ENCODE data around the gene LAMP2.
"Not testable (repeated sequence)": the region's sequence is repeated elsewhere in the genome, so short reads cannot be mapped to it uniquely, and the experiment has no call there.

LAMP2 gene

DNA sequence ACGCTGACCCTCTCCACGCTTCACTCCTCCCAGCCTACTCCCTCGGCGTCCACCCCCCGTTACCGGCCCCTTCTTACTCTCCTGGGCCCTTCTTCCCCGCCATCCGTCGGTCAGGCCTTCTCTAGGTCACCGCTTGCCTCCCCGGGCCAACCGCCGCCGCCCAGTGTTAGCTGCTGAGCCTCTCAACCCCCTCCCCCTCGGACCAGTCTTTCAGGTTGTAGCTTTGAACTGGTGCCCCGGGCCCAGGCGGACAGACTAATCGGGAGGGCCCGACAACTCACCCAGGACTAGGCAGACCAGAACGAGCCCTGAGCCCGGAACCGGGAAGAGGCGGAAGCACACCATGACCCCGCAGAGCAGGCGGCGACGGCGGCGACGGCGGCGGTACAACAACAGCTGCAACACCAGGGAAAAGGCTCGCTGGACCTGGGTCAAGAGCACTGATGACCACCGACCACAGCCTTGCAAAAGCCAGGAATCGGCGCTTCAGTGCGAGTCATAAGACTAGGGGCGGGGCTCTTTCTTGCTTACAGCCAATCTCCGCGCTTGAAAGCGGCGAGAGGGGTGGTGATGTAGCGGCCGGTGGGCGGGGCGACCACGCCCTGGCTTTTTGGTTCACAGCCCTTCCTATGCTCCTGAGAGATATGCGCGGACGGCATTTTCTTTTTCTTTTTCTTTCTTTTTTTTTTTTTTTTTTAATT lies at the start of gene LAMP2:
Gene LAMP2, minus strand, starts transcription at position 472 of the 701 bp plus-strand sequence. Its CDS starts 127 bp downstream, at position 345.
- H3K4me3 Mint-ChIP-seq, result peak within 1 kb of the TSS; percentile 94
- H3K36me3 Mint-ChIP-seq (ENCODE audit: low read depth), result peaks cover 14% of the 10 kb centered on the region
- DNase-seq (ENCODE audit: low spot score), result peak; percentile 78
- H3K9me3 Mint-ChIP-seq, result no peaks in the 10 kb centered on the region
- H3K27ac Mint-ChIP-seq, result peak within 1 kb of the TSS; percentile 85
- no peaks in the 10 kb centered on the region for H3K27me3 Mint-ChIP-seq (ENCODE audit: low read depth)
- peaks cover 14% of the 10 kb centered on the region for H3K4me1 Mint-ChIP-seq (ENCODE audit: low read depth)

DNA sequence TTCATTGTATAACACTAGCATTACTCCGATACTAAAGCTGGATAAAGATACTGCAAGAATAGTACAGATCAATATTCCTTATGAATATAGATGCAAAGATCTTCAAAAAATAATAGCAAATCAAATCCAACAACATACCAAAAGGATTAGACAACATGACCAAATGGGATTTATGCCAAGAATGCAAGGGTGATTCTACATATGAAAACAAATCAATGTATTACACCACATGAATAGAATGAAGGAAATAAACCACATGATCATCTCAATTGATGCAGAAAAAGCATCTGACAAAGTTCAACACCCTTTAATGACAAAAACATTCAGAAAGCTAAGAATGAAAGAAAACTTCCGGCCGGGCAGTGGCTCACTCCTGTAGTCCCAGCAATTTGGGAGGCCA lies 48.8 kb upstream of the LAMP2 start:
- no peaks in the 10 kb centered on the region for H3K27me3 Mint-ChIP-seq (ENCODE audit: low read depth)
- no peak overlapping the region for H3K27ac Mint-ChIP-seq
- DNase-seq (ENCODE audit: low spot score), result no peak
- no peak overlapping the region for H3K4me3 Mint-ChIP-seq
- no peaks in the 10 kb centered on the region for H3K4me1 Mint-ChIP-seq (ENCODE audit: low read depth)
- no peaks in the 10 kb centered on the region for H3K9me3 Mint-ChIP-seq
- peaks cover 10% of the 10 kb centered on the region for H3K36me3 Mint-ChIP-seq (ENCODE audit: low read depth)

DNA sequence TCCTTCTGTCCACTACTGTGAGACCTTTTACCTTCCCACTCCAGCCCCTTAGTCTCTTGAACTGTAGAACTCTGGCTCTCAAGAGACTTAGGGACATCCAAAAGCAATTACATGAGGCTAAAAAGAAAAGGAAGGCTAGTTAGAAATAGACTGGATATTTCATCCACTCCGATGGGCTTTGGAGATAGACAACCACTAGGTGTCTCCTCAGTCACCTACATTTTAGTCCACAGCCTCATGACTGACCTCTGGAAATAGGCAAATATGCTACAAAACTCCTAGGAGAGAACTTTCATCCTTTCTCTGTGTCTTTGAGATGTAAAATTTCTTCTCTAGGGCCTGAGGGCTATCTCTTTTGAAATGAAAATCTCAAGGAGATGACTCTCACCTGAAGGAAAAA lies 45.1 kb upstream of the LAMP2 start:
- H3K4me3 Mint-ChIP-seq, result no peak overlapping the region
- H3K9me3 Mint-ChIP-seq, result no peaks in the 10 kb centered on the region
- no peaks in the 10 kb centered on the region for H3K36me3 Mint-ChIP-seq (ENCODE audit: low read depth)
- H3K27ac Mint-ChIP-seq, result no peak overlapping the region
- H3K27me3 Mint-ChIP-seq (ENCODE audit: low read depth), result no peaks in the 10 kb centered on the region
- H3K4me1 Mint-ChIP-seq (ENCODE audit: low read depth), result no peaks in the 10 kb centered on the region
- no peak for DNase-seq (ENCODE audit: low spot score)

DNA sequence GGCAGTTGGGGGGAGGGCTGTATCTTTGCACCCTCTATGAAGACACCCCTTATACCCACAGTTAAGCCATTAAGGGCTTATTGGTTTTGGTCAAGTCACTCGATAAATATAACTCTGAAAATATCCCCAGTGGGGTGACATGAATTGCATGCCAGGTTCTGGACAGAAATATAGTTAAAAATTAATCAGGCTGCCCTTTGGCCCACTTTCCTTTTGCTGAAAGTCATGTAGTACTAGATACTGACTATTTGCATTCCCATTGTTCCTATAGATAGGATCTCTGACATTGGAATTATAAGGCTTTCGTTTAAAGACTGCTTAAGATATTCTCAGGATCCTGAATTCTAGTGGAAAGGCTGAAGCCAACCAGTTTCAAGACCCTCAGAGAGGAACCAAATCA lies 43.5 kb upstream of the LAMP2 start:
- no peak for DNase-seq (ENCODE audit: low spot score)
- Mint-ChIP-seq H3K9me3 (no peaks in the 10 kb centered on the region), H3K4me3 (no peak overlapping the region), H3K27ac (no peak overlapping the region), H3K36me3 (ENCODE audit: low read depth) (no peaks in the 10 kb centered on the region), H3K4me1 (ENCODE audit: low read depth) (no peaks in the 10 kb centered on the region), H3K27me3 (ENCODE audit: low read depth) (no peaks in the 10 kb centered on the region)

DNA sequence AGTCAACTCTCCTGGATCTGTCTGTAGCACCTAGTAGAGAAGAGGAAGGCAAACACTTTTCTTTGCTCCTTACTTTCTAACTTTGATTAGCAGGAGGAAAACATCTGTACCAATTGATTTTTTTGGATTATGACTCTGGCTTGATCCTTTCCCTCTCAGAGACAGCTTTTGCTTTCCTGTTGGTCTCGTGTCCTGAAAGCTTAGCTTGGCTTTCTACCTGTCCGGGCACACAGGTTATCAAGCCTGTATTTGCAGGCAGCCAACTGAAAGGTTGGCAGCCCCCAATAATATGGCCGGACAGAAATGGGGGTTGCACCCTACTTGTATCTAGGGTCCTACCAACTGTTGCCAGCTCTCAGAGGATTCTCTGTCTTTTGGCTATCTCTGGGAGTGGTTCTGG lies 43.1 kb upstream of the LAMP2 start:
- no peak for DNase-seq (ENCODE audit: low spot score)
- Mint-ChIP-seq H3K27me3 (ENCODE audit: low read depth) (no peaks in the 10 kb centered on the region), H3K36me3 (ENCODE audit: low read depth) (no peaks in the 10 kb centered on the region), H3K27ac (no peak overlapping the region), H3K4me3 (no peak overlapping the region), H3K4me1 (ENCODE audit: low read depth) (no peaks in the 10 kb centered on the region), H3K9me3 (no peaks in the 10 kb centered on the region)

DNA sequence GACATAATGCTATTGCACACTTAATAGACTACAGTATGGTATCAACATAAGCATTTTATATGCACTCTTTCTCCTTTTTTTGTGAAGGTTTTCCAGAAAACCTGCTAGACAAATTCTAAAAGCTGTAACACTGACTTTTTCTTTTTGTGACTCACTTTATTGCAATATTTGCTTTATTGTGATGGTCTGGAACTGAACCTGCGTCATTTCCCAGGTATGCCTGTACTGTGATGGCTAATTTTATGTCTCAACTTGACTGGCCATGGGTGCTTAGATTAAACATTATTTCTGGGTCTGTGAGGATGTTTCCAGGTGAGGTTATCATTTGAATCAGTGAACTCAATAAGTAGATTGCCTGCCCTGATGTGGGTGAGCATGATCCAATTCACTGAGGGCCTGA lies 35.5 kb upstream of the LAMP2 start:
- Mint-ChIP-seq H3K4me3 (no peak overlapping the region), H3K27me3 (ENCODE audit: low read depth) (peaks cover 2% of the 10 kb centered on the region), H3K36me3 (ENCODE audit: low read depth) (no peaks in the 10 kb centered on the region), H3K4me1 (ENCODE audit: low read depth) (peaks cover 1% of the 10 kb centered on the region), H3K9me3 (no peaks in the 10 kb centered on the region), H3K27ac (no peak overlapping the region)
- DNase-seq (ENCODE audit: low spot score), result no peak

DNA sequence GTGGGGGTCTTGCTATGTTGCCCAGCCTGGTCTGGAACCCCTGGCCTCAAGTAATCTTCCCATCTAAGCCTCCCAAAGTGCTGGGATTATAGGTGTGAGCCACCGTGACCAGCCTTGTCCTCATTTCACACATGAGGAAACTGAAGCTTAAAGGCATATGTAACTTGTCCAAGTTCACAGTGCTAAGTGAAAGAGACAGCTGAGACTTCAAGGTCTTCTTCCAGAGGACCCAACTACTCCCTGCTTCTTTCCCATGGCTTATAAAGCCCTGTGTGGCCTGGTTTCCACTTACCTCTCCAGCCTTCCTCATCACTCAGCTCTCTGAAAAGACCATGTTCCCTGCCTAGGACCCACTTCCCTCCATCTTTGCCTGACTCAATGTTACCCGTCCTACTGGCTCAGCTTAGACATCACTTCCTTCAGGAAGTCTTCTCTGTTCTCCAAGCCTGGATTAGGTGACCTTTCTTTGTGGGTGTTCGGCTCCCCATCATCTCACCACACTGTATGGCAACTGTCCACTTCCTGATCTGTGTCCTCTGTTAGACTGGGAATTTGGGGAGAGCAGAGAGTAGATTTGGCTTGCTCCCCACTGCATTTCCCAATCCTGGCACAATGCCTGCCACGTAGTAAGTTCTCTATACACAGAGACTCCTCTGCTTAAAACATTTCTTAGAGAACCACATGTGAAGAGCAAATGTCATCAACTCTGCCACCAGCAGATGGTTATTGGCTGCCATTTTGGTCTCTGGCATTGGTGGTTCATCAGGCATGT lies 30.4 kb upstream of the LAMP2 start:
- Mint-ChIP-seq H3K9me3 (no peaks in the 10 kb centered on the region), H3K4me3 (no peak overlapping the region), H3K27ac (no peak overlapping the region), H3K36me3 (ENCODE audit: low read depth) (no peaks in the 10 kb centered on the region), H3K4me1 (ENCODE audit: low read depth) (peaks cover 8% of the 10 kb centered on the region), H3K27me3 (ENCODE audit: low read depth) (peaks cover 2% of the 10 kb centered on the region)
- DNase-seq (ENCODE audit: low spot score), result no peak

DNA sequence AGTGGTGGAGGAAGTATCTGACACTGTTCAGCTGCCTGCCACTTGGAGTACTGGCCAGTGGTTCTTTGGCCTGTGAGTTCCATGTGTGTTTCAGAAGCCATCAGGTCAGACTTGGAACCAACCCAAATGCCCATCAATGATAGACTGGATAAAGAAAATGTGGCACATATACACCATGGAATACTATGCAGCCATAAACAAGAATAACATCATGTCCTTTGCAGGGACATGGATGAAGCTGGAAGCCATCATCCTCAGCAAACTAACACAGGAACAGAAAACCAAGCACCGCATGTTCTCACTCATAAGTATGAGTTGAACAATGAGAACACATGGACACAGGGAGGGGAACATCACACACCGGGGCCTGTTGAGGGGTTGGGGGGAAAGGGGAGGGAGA lies 21.0 kb upstream of the LAMP2 start:
- H3K4me3 Mint-ChIP-seq; H3K27ac Mint-ChIP-seq; DNase-seq (ENCODE audit: low spot score); H3K9me3 Mint-ChIP-seq; H3K36me3 Mint-ChIP-seq (ENCODE audit: low read depth); H3K27me3 Mint-ChIP-seq (ENCODE audit: low read depth): not testable (repeated sequence)
- H3K4me1 Mint-ChIP-seq (ENCODE audit: low read depth), result peaks cover 19% of the 10 kb centered on the region

DNA sequence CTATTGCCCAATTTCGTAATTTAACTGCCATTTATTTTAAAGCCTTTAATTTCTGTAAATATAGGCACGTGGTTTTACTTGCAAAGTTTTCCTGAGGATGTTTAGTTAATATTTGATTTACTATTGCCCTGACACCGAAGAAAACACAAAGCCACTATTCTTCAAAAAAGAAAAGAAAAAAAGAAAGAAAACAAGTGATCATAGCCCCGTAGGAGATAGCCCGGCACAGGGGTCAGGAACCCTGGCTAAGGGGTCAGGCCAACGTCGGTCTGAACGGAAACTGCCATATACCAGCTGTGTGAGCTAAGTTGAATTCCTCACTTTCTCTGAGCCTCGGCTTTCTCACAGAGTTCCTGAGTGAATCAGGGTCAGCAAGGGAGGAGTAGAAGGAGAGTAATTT lies 17.7 kb upstream of the LAMP2 start:
- no peaks in the 10 kb centered on the region for H3K27me3 Mint-ChIP-seq (ENCODE audit: low read depth)
- no peak for DNase-seq (ENCODE audit: low spot score)
- H3K4me1 Mint-ChIP-seq (ENCODE audit: low read depth), result peaks cover 19% of the 10 kb centered on the region
- H3K27ac Mint-ChIP-seq, result peak overlapping the region; percentile 49
- H3K4me3 Mint-ChIP-seq, result peak overlapping the region; percentile 48
- no peaks in the 10 kb centered on the region for H3K9me3 Mint-ChIP-seq
- no peaks in the 10 kb centered on the region for H3K36me3 Mint-ChIP-seq (ENCODE audit: low read depth)

DNA sequence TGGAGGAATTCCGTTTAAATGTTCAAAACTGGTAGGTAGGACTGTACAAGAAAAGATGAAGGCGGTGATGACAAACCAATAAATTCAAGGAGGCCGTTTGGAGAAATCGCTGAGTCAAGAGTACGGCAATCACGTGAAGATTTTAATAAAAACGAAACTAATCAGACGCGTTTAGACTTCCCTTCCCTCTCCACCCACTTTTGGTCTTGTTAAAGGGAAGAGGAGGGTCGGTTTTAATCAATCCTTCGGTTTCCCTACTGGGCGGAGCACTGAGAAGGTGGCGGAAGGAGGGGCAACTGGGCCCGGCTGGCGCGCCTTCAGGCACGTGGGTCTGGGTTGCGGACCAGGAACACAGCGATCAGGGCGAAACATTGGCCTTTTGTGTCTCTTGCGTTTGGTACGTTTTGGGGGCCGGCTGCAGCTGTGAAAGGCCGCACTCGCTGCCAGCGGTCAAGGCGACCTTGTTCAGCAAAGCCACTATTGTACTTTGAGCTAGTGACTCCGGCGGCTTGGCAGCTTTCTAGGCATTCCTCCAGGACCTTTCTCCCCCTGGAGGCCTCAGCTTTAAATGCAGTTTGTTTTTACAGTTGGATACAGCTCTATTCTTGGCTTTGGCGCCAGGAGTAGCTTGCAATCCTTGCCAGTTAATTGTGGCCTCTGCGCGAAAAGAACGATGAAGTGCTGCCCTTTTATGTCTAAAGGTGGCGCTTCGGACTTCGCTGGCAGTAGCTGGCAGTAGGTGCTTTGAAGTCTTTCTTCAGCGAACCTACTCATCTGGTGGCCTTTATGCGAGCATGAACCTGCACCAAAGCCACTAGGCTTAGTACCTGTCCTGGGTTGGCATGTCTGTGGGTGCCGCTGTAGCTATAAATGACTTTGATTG lies 16.8 kb upstream of the LAMP2 start:
- no peaks in the 10 kb centered on the region for H3K36me3 Mint-ChIP-seq (ENCODE audit: low read depth)
- H3K4me1 Mint-ChIP-seq (ENCODE audit: low read depth), result peaks cover 19% of the 10 kb centered on the region
- H3K9me3 Mint-ChIP-seq, result no peaks in the 10 kb centered on the region
- no peaks in the 10 kb centered on the region for H3K27me3 Mint-ChIP-seq (ENCODE audit: low read depth)
- peak overlapping the region; percentile 81 for H3K4me3 Mint-ChIP-seq
- DNase-seq (ENCODE audit: low spot score), result peak; percentile 52
- peak overlapping the region; percentile 92 for H3K27ac Mint-ChIP-seq

DNA sequence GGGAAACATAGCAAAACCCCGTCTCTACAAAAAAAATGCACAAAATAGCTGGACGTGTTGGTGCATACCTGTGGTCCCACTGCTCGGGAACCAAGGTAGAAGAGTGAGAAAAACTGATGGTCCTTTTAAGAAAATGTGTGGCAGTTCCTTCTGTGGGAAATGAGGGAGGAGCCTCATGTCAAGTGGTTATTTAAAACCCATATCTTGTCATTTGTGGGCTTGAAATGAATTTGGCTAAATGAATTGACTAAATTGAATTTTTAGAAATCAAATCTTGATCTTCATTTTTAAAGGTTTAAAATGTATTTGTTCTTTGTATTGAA lies 16.2 kb upstream of the LAMP2 start:
- DNase-seq (ENCODE audit: low spot score), result no peak
- Mint-ChIP-seq H3K27me3 (ENCODE audit: low read depth) (no peaks in the 10 kb centered on the region), H3K4me3 (peak overlapping the region; percentile 81), H3K27ac (peak overlapping the region; percentile 92), H3K4me1 (ENCODE audit: low read depth) (peaks cover 19% of the 10 kb centered on the region), H3K9me3 (no peaks in the 10 kb centered on the region), H3K36me3 (ENCODE audit: low read depth) (no peaks in the 10 kb centered on the region)

DNA sequence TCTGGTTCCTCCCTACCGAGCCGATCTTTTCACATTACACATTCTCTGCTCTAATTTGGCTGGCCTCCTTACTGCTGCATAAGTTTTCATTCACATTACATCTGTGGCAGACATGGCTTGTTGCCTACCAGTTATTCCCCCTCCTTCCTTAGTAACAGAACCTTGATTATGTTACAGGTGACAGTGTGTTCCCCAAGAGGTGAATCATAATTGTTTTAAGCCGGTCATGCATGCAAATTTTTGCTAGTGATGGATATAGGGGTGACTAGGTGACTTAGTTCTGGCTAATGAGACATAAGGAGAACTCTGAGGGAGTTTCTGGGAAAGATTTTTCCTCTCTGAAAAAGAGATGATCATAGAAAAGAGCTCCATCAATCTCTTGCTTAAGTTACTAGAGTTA lies 8.4 kb upstream of the LAMP2 start:
- Mint-ChIP-seq H3K27me3 (ENCODE audit: low read depth) (no peaks in the 10 kb centered on the region), H3K4me1 (ENCODE audit: low read depth) (peaks cover 9% of the 10 kb centered on the region), H3K36me3 (ENCODE audit: low read depth) (no peaks in the 10 kb centered on the region), H3K4me3 (no peak overlapping the region), H3K9me3 (no peaks in the 10 kb centered on the region), H3K27ac (no peak overlapping the region)
- no peak for DNase-seq (ENCODE audit: low spot score)

DNA sequence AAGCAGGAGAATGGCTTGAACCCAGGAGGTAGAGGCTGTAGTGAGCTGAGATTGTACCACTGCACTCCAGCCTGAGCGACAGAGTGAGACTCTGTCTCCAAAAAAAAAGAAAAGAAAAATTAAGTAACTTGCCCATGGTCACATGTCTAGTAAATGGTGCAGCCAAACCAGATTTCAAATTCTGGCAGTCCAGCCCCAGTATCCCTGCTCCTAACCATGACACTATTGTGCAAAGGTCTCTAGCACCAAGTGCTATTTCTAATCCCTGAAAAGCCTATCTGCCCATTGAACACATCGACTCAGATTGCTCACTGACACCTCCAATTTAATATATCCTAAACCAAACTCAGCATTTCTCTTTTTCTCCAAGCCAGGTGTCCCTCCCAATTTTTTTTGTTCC lies 7.6 kb upstream of the LAMP2 start:
- no peak overlapping the region for H3K27ac Mint-ChIP-seq
- no peak overlapping the region for H3K4me3 Mint-ChIP-seq
- no peak for DNase-seq (ENCODE audit: low spot score)
- H3K4me1 Mint-ChIP-seq (ENCODE audit: low read depth), result peaks cover 9% of the 10 kb centered on the region
- H3K27me3 Mint-ChIP-seq (ENCODE audit: low read depth), result no peaks in the 10 kb centered on the region
- no peaks in the 10 kb centered on the region for H3K9me3 Mint-ChIP-seq
- H3K36me3 Mint-ChIP-seq (ENCODE audit: low read depth), result no peaks in the 10 kb centered on the region

DNA sequence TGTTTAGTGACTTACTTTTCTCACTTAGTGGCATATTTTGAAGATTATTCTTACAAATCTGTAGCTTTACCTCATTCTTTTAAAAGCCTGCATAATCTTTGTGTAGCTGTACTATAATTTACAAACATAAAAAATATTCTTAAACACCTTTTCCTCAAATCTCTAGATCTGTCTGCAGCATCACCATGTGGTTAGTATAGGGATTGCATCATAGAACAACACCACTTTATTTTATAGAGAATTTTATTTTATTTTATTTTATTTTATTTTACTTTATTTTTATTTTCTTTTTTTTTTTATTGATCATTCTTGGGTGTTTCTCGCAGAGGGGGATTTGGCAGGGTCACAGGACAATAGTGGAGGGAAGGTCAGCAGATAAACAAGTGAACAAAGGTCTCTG lies 6.4 kb upstream of the LAMP2 start:
- H3K4me3 Mint-ChIP-seq; DNase-seq (ENCODE audit: low spot score); H3K27me3 Mint-ChIP-seq (ENCODE audit: low read depth); H3K9me3 Mint-ChIP-seq; H3K36me3 Mint-ChIP-seq (ENCODE audit: low read depth); H3K4me1 Mint-ChIP-seq (ENCODE audit: low read depth); H3K27ac Mint-ChIP-seq: not testable (repeated sequence)
